Stimulated activated CD8-positive, alpha-beta memory T cell treated with anti-CD3 and anti-CD28 coated beads, Interleukin-15, amount 100 ng/mL, for 1 hour (primary cell): Measurements from ENCODE around the gene LHFPL4.
A peak's percentile ranks its signal among the peaks of the same experiment; 100 is the strongest.
"Not testable (repeated sequence)": the region's sequence is repeated elsewhere in the genome, so short reads cannot be mapped to it uniquely, and the experiment has no call there.

Source experiments
- DNase-seq: peaks from one replicate; pipeline ENCODE4 v3.0.0-alpha.2; 2020; ENCODE audit warnings: low read depth

LHFPL4 gene

GRCh38 chr3:9536212-9536611 lies 17.4 kb downstream of the LHFPL4 start:
- DNase-seq = no peak

DNA sequence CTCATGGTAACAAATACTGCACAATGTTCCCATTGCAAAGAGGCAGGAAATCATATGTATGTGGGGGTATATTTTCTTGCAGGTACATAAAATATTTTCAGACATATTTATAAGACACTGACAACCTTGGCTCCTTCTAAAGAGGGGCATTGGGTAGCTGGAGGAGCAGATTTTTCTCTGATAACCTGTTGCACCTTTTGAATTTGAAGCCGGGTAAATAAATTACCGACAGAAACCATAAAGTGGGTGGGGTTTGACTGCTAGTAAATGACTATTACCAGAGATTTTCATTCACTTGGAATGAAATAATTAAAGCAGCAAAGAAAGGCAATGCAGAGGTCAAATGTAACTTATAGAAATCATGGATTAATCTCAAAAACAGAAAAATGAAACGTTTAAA lies 19.2 kb downstream of the LHFPL4 start:
- no peak for DNase-seq

- DNase-seq = no peak
These were observed 28.5 kb downstream of the LHFPL4 start for GRCh38 chr3:9525078-9525477.

- DNase-seq = no peak
These were observed 38.7 kb downstream of the LHFPL4 start for GRCh38 chr3:9514956-9515355.

- no peak for DNase-seq
These were observed 39.3 kb downstream of the LHFPL4 start for GRCh38 chr3:9514306-9514705.

- no peak for DNase-seq
These were observed 41.1 kb downstream of the LHFPL4 start for GRCh38 chr3:9512456-9513045.

DNA sequence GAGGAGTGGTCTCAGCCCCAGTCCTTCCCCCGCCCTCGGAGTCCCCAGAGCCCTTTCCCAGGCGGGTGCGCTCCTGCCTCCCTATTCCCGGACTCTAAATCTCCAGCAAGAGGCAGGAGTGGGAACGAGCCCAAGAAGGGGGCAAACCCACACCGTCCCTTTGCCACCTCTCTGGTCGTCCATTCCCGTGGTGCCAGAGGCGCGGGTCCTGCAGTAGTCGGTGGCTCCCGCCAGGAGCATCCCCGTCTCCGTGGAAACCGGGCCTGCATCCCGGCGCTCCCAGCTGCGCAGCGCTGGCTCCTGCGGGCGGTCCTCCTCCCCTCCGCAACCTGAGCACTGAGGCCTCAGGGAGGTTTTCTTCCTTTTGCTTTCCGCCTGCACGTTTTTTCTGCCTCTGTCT lies 44.8 kb downstream of the LHFPL4 start:
- no peak for DNase-seq

GRCh38 chr3:9507586-9508578 lies 45.7 kb downstream of the LHFPL4 start:
- DNase-seq = no peak

DNA sequence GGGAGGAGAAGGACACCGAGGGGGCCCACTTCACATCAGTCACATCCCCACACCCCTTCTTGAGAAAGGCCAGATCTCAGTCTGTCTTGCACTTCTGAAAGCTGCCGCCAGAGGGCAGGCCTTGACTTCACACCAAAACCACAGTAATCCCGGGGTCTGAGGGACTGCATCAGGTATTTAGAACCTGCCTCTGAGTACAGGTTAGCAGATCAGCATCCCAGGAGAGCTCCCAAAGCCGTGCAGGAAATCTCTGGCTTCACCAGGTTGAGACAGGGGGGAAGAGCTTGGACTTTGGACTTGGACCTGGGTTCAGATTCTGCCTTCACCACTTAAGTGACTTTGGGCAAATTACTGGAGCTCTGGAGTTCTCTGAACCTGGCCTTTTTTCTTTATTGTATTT lies 50.3 kb downstream of the LHFPL4 start:
- peak; percentile 49 for DNase-seq

- DNase-seq = no peak
These were observed 52.4 kb downstream of the LHFPL4 start for GRCh38 chr3:9501226-9501625.

DNA sequence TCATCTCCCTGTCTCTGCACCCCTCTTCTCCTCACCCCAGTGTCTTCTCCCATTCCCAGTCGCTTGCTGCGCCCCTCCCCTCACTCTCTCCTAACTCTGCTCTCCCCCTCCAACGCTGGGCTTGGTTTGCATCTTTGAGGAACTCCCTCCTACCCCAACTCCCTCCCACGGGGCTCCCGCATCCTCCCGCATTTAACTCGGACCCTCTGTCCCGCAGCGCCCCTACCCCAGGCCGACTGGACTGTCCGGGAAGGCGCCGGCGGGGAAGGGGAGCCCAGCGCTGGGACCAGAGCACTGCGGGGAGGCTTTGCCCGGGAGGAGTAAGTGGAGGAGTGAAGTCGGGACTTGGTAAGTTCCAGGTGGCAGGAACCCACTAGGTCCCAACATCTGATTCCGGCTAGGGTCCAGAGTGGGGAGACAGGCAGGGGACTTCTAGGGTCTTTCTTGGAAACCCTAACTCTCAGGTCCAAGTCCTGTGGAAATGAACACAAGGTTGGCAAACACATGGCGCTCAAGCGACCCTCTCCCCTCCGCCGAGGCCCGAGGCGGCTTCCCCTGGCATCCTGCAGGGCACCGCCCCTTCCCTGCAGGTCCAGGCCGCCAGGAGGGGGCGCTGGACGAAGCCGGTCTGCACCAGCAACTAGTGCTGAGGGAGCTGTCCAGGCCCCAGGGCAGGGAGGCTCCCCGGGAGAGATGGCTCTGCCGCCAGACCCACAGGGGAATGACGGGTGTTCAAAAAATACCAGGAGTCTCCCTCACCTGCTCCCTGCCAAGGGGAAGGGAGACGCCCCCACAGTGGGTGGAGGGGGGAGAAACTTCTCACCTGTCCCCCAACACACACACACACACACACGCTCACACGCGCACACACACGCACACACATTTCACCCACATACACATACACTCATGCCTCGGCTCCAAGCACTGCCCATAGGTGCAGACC lies 53.2 kb downstream of the LHFPL4 start:
- DNase-seq = peak; percentile 28

GRCh38 chr3:9499455-9500107 lies 54.0 kb downstream of the LHFPL4 start:
- no peak for DNase-seq

GRCh38 chr3:9498781-9499180 lies 54.8 kb downstream of the LHFPL4 start:
- DNase-seq = no peak

DNA sequence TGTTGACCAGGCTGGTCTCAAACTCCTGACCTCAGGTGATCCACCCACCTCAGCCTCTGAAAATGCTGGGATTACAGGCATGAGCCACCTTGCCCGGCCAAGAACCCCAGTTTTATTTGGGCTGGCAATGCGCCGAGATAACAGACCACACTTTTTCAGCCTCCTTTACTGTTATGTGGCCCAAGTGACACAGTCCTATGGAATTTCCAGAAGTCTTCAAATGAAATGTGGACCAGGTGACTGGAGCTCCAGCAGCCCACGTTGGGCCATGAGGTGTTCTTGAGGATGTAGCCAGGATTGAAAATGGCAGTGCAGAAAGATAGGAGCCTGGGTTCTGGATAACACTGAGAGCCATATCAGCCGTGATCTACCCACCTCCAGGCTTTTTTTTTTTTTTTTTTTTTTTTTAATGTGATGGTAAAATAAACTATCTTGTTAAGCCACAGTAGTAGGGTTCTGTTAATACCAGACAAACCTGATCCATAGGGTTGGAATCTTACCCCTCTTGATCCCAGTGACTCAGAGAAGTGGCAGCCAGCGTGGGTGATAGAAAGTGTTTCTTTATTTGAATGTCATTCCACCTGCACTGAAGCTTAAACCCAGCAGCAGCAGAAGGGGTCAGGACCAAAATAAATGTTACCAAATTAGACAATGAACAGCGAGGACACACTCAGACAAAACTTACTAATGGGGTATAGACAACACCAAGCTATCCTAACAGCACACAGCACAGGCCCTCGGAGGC lies 55.6 kb downstream of the LHFPL4 start:
- no peak for DNase-seq

DNA sequence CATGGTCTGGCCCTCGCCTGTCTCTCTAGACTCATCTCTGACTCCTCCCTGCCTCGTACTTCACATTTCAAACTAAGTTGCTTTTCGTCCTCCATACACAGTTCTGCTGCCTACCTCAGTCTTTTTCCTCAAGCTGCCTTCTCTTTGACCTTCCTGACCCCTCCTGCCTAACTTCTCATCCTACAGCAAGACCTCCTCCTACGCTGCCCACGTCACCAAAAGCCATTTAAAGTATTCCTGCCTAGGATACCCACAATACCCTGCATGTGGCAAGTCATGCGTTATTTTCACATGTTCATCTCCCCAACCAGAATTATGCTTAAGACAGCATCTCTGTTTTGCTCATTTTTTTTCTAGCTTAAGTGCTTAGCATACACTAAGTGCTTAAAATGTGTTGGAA lies 56.7 kb downstream of the LHFPL4 start:
- no peak for DNase-seq

GRCh38 chr3:9494036-9494435 lies 59.6 kb downstream of the LHFPL4 start:
- not testable (repeated sequence) for DNase-seq

DNA sequence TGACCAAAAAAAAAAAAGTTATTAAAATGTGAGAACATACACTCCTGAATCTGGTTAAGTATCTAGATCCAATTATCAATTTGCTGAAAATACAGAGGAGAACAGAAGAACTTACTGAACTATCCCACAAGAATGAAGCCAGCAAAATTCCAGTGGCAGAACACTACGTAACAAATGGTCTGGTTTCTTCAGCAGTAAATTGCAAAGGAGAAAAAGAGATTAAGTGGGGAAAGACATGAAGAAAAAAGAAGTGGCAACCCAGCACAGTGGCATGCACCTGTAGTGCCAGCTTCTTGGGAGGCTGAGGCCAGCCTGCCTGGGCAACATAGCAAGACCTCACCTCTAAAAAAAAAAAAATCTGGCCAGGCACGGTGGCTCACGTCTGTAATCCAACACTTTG lies 62.1 kb downstream of the LHFPL4 start:
- no peak for DNase-seq

GRCh38 chr3:9485248-9485647 lies 68.4 kb downstream of the LHFPL4 start:
- DNase-seq = no peak

GRCh38 chr3:9480265-9480664 lies 73.4 kb downstream of the LHFPL4 start:
- DNase-seq = no peak

DNA sequence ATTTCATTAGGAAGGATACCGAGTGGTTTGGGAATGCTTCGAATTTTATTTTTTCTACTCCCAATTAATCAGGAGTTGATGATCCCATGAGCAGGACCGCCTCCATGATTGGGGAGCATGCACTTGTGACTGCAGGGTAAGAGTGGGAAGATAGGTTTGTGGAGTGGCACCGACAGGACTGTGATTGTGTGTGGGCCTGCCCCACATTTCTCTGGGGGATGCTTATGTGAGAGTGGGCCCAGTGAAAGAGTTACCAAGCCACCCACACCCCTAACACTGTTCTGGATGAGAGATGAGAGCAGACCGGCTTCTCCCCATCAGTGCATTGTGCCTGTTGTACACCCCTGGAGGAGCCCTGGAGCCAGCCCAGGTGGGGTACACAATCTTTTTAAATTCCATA lies 76.7 kb downstream of the LHFPL4 start:
- no peak for DNase-seq

- DNase-seq = no peak
These were observed 79.1 kb downstream of the LHFPL4 start for GRCh38 chr3:9474482-9474881.
